GM21360 (cell line): ENCODE results near the gene L1CAM.

Experiments
- ATAC-seq: cut with Tn5 transposase; IDR thresholded peaks from one replicate; pipeline ENCODE4 v1.9.1; 2021; ENCODE audit warnings: mild to moderate bottlenecking, moderate library complexity; ENCODE audit not compliant: unreplicated experiment

The L1CAM gene

DNA sequence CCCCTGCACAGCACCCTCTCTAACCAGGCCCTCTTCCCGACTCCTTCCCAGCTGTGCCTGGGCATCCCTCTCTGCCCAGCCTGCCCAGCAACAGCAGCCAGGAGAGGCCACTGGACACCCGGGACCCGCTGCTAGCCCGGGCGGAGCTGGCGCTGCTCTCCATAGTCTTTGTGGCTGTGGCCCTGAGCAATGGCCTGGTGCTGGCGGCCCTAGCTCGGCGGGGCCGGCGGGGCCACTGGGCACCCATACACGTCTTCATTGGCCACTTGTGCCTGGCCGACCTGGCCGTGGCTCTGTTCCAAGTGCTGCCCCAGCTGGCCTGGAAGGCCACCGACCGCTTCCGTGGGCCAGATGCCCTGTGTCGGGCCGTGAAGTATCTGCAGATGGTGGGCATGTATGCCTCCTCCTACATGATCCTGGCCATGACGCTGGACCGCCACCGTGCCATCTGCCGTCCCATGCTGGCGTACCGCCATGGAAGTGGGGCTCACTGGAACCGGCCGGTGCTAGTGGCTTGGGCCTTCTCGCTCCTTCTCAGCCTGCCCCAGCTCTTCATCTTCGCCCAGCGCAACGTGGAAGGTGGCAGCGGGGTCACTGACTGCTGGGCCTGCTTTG lies 19.6 kb upstream of the L1CAM start:
- no peak for ATAC-seq

DNA sequence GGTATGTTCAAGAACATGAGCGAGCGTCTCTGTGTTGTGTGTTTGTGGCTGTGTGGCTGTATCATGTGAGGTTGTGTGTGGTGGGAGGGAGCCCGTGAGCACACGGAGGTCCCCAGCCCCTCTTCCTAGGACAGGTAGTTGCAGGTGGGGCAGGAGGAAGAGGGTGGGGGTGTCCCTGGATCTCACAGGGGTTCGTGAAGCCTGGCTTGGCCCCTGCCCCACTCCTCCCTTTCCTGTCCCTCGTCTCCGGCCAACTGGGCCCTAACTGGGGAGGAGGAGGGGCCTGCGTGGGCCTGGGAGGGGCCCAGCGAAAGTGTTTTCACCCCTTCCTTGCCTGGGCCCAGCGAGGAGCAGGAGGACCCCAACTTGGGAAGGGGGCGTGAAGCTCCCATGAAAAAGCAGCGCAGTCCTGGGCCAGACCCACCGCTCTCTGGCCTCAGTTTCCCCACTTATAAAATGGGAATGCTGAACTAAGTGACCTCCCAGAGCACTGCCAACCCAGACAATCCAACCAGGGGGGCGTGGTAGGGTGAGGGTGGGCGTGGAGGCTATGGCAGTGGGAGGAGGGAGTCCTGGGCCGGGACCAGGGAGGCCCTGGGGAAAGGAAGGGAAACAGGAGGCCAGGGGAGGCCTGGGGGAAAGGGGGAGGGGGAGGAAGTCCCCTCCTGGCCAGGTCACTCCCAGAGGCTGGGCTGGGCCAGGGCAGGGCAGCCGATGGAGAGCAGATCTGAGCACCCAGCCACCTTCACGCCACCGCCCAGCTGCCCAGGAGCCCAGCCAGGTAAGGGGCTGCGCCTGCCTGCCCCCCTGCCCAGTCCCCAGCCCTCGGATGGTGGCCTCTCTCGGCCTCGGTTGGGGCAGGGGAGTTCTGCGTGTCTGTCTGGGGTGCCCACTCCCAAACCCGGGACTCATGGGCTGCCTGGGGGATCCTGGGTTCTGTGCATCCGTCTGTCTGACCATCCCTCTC lies 18.3 kb upstream of the L1CAM start, which contains the start of gene AVPR2:
Gene AVPR2 (plus strand): TSS at position 683 of the 967 bp plus-strand sequence. CDS start 473 bp downstream, outside the sequence.
- no peak for ATAC-seq

DNA sequence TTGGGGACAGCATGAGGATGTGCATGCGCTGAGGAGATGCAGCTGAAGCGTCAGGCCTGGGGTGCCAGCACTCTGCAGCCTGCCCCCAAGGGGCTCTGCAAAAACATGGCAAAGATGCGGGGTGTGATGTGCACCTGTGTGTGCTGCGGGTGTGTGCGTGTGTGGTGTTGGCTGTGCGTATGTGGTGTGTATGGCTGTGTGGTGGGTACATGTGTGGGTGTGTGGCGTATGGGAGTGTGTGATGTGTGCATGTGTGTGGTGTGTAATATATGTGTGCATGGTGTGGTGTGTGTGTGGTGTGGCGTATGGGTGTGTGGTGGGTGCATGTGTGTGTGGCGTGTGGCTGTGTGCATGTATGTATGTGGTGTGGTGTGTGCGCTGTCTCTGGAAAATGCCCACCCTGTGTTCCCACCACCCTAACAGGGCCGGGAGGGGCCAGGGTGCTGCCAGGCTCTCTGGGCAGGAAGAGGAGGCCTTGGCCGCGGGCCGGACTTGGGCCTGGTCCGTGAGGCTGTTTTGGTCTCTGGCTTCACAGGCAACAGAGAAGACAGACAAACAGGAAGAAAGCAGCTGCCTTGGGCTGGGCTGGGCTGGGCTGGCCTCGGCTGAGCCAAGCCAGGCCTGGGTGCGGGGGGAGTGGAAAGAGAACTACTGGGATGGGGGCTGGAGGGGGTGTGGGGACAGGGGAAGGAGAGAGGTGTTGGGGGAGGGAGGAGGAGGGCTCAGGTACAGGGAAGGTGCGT lies 17.4 kb upstream of the L1CAM start:
- no peak for ATAC-seq

- no peak for ATAC-seq
Observed at GRCh38 chrX:153902385-153902784, 16.4 kb upstream of the L1CAM start.

- no peak for ATAC-seq
Observed at GRCh38 chrX:153901753-153902140, 15.8 kb upstream of the L1CAM start.

- peak; percentile 73 for ATAC-seq
Observed at GRCh38 chrX:153900831-153901752, 15.1 kb upstream of the L1CAM start.

- no peak for ATAC-seq
Observed at GRCh38 chrX:153897899-153898298, 11.9 kb upstream of the L1CAM start.

DNA sequence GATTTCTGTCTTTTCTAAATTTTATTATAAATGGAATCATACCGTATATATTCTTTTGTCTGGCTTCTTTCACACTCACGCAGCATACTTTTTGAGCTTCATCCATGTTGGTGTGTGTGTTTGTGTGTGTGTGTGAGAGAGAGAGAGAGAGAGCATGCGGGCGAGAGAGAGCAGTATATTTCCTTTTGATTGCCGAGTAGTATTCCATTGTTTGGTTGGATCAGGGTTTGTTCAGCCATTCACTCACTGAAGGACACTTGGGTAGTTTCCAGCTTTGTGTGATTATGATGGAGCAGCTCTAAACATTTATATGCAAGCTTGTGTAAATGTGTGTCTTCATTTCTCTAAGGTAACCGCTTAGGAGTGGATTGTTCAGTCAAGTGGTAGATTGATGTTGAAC lies 3.1 kb upstream of the L1CAM start:
- ATAC-seq: no peak

- no peak for ATAC-seq
Observed at GRCh38 chrX:153888344-153888743, 2.4 kb upstream of the L1CAM start.

- no peak for ATAC-seq
Observed at GRCh38 chrX:153887385-153887784, 1.4 kb upstream of the L1CAM start.

DNA sequence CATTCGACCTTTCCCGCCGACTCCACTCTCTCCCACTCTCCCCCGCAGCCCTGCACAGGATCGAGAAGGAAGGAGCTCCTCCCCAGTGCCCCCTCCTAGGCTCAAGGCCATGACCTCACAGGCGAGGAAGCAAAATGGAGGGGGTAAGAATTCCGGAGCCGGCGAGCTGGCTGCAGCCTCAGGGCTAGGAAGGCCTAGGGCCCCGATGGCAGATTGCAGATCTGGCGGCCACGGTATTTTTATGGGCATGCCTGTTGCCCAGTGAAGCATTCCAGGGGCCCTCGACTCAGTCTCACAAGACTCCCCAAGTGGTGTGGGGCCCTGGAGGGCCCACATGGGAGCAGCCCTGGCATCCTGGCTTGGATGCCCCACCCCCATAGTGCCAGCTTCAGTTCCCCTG lies 942 bp upstream of the L1CAM start:
- no peak for ATAC-seq

DNA sequence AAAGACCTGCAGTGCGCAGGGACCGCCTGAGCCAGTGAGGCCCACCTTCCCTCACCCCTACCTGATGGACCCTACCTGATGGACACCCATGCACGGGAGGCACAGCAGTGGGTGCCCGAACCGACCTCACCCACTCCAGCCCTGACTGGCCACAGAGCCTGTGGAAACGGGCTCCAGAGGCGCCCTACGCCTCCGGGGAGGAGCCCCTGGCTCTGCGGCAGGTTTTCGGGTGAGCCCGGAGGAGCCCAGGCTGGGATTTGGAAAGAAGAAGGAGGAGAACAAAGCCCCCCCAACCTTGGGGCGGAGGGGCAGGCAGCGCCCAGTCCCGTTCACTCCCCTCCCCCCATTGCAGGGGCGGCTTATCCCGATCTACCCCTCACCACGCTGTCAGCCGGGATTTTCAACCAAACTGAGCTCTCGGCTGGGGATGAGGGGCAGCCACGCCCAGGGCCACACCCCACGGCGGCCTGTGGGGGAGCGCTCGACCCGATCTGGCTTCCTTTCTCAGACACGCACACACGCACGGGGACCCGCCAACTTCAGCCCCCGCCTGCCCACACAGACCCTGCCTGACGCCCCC lies 675 bp downstream of the L1CAM start:
- no peak for ATAC-seq

DNA sequence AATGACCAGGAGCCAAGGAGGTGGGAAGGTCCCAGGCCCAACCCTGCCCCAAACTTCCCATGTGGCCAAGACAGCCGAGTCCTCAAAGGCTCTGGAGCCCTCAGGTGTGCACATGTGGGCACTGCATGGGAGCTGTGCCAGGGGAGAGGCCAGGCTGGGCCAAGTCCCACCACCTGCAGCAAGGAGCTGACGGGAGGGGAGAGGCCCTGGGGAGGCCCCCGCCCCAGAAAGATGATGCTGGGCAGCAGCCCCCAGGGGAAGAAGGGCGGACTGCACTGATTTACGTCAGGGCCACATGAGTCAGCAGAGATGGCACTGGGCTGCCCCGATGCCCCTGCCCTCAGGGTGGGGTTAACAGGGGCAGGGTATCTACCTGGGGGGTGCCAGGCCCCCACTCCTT lies 1.4 kb downstream of the L1CAM start:
- ATAC-seq: no peak

DNA sequence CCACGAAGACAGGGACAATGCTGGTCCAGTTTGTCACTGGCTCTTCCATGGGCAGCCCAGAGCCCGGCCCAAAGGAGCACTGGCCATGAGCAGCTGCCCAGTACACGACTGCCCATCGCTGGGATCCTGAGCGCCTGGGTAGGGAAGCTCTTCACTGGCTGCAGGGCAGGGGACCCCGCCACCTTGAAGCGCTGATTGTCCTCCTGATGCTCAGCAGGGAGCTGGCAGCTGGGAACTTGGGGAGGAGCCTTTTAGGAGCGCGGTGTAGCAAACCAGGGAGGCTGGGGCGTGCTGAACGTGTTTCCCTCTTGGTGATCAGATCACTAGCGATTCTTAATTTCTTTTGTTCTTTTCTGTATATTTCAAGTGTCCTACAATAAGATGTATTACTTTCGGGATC lies 1.8 kb downstream of the L1CAM start:
- no peak for ATAC-seq

DNA sequence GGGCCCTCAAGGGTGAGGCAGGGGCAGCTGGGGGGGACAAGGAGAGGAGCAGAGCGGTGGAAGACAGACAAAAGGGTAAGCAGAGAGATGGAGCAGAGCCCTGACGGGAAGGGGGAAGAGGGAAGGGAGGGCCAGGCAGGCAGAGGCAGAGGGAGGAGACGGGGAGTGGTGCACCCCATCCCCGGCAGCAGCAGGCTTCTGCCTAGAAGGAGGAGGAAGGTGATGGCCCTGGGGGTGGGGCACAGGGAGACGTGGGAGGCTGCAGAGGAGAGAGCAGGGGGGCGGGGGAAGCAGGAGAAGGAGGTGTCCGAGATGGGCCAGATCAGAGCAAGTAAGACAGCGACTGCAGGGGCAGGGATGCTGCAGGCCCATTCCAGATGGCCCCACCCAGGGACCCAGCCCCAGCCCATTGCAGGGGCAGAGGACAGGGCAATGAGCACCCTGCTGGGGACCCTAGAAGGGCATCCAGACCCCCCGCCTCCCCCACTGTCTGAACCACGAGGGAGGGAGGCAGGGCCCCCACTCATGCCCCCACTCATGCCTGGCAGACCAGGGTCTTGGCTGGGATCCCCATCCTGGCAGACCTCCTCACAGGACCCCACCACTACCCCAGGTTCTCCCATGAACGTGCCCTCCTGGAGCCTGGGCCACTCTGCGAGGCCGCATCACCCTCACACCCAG lies 2.7 kb downstream of the L1CAM start:
- no peak for ATAC-seq

GRCh38 chrX:153882557-153882956 lies 3.4 kb downstream of the L1CAM start:
- ATAC-seq: no peak

- no peak for ATAC-seq
Observed at GRCh38 chrX:153882086-153882498, 3.9 kb downstream of the L1CAM start.

DNA sequence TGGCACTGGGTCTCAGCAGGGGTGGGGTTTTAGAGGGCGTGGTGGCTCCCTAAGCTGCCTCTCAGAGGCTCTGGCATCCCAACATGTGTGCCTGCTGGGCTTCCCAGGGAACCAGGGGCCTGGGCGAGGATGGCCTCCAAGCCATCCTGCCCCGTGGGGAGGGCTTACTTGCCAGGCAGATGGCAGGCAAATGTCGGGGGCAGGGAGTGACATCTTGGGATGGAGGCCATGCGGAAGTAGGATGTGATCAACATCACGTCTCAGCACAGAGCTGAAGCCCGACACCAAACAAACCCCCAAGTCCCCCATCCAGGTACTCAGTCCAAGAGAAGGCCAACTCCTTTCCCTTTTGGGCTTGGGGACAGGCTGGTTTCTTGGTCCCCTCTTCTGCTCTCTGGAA lies 4.7 kb downstream of the L1CAM start:
- ATAC-seq: no peak

GRCh38 chrX:153880440-153880815 lies 5.5 kb downstream of the L1CAM start:
- ATAC-seq: no peak
